ENCODE measurements around the gene TRAF2. TPM values are rescaled to one million over a fixed set of nuclear protein-coding genes. Genes with fewer than 3 reads are reported as not detected.

The TRAF2 gene
- total and polyA plus RNA-seq, 2 of the 8 experiments (the other 6 are each of a cell fraction or from before 2014, with no cell fraction given) = 26.9 to 50.2 TPM

- TF ChIP-seq CTCF (IDR thresholded peaks at IDR 0.05; ENCODE audit: control extremely low read depth in 1 of 3, insufficient read depth in 1 of 3, low read depth in 1 of 3, low read length in 3 of 3) (no peak), EP300 (IDR thresholded peaks at IDR 0.05; ENCODE audit: borderline replicate concordance in 1 of 2, low read depth in 2 of 2, low read length in 2 of 2) (no peak), USF2 (IDR thresholded peaks at IDR 0.05; ENCODE audit: low read length) (no peak), SIRT6 (IDR thresholded peaks at IDR 0.05; ENCODE audit: low read length) (no peak)
Observed at GRCh38 chr9:136940526-136941230, 54.4 kb downstream of the TRAF2 start (continued).

All from H1 (cell line).